Cardiac muscle cell (in vitro differentiated cells and primary cell): ENCODE data around the gene MAP4K1. TPM values are rescaled to one million over a fixed set of nuclear protein-coding genes. Genes with fewer than 3 reads are reported as not detected.

Experiments
- DNase-seq, 2 donors: peaks; one replicate each; pipeline versions ENCODE4 v3.0.0 to v3.0.0-alpha.2; 2010 to 2017; ENCODE audit warnings: low read depth in 1 of 2, low spot score in 1 of 2
- H3K27ac ChIP-seq: fragments of 200-600 bp; sonication (generic); 2 replicates; pipeline ENCODE4 v1.5.1; 2016
- H3K27me3 ChIP-seq: fragments of 200-600 bp; sonication (generic); 2 replicates; pipeline ENCODE4 v1.6.0; 2016; ENCODE audit warnings: control low read depth
- H3K36me3 ChIP-seq: fragments of 200-600 bp; sonication (generic); 2 replicates; pipeline ENCODE4 v1.5.1; 2016; ENCODE audit warnings: control low read depth
- H3K4me1 ChIP-seq: fragments of 200-600 bp; sonication (generic); 2 replicates; pipeline ENCODE4 v1.8.1; 2017; ENCODE audit warnings: low read depth, mild to moderate bottlenecking, mixed run types
- H3K4me3 ChIP-seq: fragments of 200-600 bp; sonication (generic); 2 replicates; pipeline ENCODE4 v1.5.1; 2016; ENCODE audit warnings: mild to moderate bottlenecking
- H3K9me3 ChIP-seq: fragments of 200-600 bp; sonication (generic); 2 replicates; pipeline ENCODE4 v1.5.1; 2017; ENCODE audit warnings: low read depth, mild to moderate bottlenecking, control low read depth
- polyA plus RNA-seq: library from polyadenylated mRNA; unstranded; fragments of >200 nt; fragmentation: Nextera tagmentation; extraction: Ambion mirVana; gene quantifications from 2 replicates; pipeline ENCODE4 v1.2.1, GENCODE V29; 2016
- total RNA-seq: library from RNA; depleted of rRNA; stranded (reverse); fragments of >200 nt; gene quantifications from 2 replicates; pipeline ENCODE4 v1.2.3, GENCODE V29; 2016
- TF ChIP-seq, protein P1 (sequence below): IDR thresholded peaks from 2 replicates; pipeline ENCODE4 v1.5.1; 2012; ENCODE audit warnings: low read depth, mild to moderate bottlenecking, low read length

The MAP4K1 gene
- total and polyA plus RNA-seq, 2 experiments from 2014 or later, result 3.9 to 4.6 TPM

DNA sequence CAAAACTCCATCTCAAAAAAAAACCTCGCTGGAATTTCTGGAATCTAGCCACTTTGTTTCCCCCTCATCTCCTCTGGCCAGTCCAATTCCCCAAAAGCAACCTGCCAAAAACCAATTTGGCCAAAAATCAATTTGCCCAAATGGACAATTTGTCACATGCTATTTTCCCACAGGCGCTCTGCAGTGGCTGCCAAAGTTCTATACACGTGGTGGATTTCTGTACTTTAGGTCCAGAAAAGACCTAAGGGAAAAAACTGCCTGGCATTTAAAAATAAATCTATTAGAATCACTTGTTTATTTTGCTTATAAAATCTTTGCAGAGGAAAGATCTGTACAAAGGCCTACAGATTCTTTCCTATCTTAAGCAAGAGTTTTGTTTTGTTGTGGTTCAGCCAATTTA is 79.4 kb downstream of the MAP4K1 start:
- DNase-seq, result no peak
- no peak overlapping the region for H3K4me3 ChIP-seq
- TF ChIP-seq, protein P1, sequence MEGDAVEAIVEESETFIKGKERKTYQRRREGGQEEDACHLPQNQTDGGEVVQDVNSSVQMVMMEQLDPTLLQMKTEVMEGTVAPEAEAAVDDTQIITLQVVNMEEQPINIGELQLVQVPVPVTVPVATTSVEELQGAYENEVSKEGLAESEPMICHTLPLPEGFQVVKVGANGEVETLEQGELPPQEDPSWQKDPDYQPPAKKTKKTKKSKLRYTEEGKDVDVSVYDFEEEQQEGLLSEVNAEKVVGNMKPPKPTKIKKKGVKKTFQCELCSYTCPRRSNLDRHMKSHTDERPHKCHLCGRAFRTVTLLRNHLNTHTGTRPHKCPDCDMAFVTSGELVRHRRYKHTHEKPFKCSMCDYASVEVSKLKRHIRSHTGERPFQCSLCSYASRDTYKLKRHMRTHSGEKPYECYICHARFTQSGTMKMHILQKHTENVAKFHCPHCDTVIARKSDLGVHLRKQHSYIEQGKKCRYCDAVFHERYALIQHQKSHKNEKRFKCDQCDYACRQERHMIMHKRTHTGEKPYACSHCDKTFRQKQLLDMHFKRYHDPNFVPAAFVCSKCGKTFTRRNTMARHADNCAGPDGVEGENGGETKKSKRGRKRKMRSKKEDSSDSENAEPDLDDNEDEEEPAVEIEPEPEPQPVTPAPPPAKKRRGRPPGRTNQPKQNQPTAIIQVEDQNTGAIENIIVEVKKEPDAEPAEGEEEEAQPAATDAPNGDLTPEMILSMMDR, result no peak

More for the DNA sequence above, 79.4 kb downstream of the MAP4K1 start:
- Histone ChIP-seq H3K4me1 (no peaks in the 10 kb centered on the region), H3K27ac (no peak overlapping the region), H3K36me3 (no peaks in the 10 kb centered on the region), H3K27me3 (no peaks in the 10 kb centered on the region), H3K9me3 (no peaks in the 10 kb centered on the region)

Other genes starting within 250 kb of the MAP4K1 start
- 233 and 312 TPM in 2 replicates for gene PSMD8, start 243.4 kb downstream of the MAP4K1 start, total RNA-seq
- gene PSMD8, start 243.4 kb downstream of the MAP4K1 start, polyA plus RNA-seq, result 303 and 306 TPM in 2 replicates
- gene GGN, start 229.9 kb downstream of the MAP4K1 start, total RNA-seq, result 0.98 and 5.8 TPM in 2 replicates
- gene GGN, start 229.9 kb downstream of the MAP4K1 start, polyA plus RNA-seq, result 1.2 and 3.4 TPM in 2 replicates
- 1.8 and 2.6 TPM in 2 replicates for gene SPRED3, start 229.3 kb downstream of the MAP4K1 start, total RNA-seq
- 1.2 and 1.3 TPM in 2 replicates for gene SPRED3, start 229.3 kb downstream of the MAP4K1 start, polyA plus RNA-seq
- 25.6 and 35.3 TPM in 2 replicates for gene FAM98C, start 214.9 kb downstream of the MAP4K1 start, total RNA-seq
- gene FAM98C, start 214.9 kb downstream of the MAP4K1 start, polyA plus RNA-seq, result 20.0 and 20.8 TPM in 2 replicates
- gene RASGRP4, start 191.7 kb downstream of the MAP4K1 start, total RNA-seq, result 0.80 TPM in 1 of 2 replicates, not detected in the other
- 0.35 TPM in 1 of 2 replicates, not detected in the other for gene RASGRP4, start 191.7 kb downstream of the MAP4K1 start, polyA plus RNA-seq
- gene RYR1, start 184.3 kb downstream of the MAP4K1 start, total RNA-seq, result 4.9 and 12.8 TPM in 2 replicates
- gene RYR1, start 184.3 kb downstream of the MAP4K1 start, polyA plus RNA-seq, result 0.71 and 3.5 TPM in 2 replicates
- 504 and 711 TPM in 2 replicates for gene EIF3K, start 1.2 kb upstream of the MAP4K1 start, total RNA-seq
- 258 and 455 TPM in 2 replicates for gene EIF3K, start 1.2 kb upstream of the MAP4K1 start, polyA plus RNA-seq
- gene ACTN4, start 29.7 kb upstream of the MAP4K1 start, total RNA-seq, result 391 and 465 TPM in 2 replicates
- 70.2 and 77.4 TPM in 2 replicates for gene ACTN4, start 29.7 kb upstream of the MAP4K1 start, polyA plus RNA-seq
- gene CAPN12, start 126.5 kb upstream of the MAP4K1 start, total RNA-seq, result 1.6 and 10.9 TPM in 2 replicates
- gene CAPN12, start 126.5 kb upstream of the MAP4K1 start, polyA plus RNA-seq, result 1.3 and 3.4 TPM in 2 replicates
- not detected in 2 replicates for gene LGALS7, start 155.6 kb upstream of the MAP4K1 start, total RNA-seq
- not detected in 2 replicates for gene LGALS7, start 155.6 kb upstream of the MAP4K1 start, polyA plus RNA-seq
- not detected in 2 replicates for gene LGALS7B, start 171.2 kb upstream of the MAP4K1 start, total RNA-seq
- not detected in 2 replicates for gene LGALS7B, start 171.2 kb upstream of the MAP4K1 start, polyA plus RNA-seq
- 0.46 and 1.0 TPM in 2 replicates for gene LGALS4, start 195.0 kb upstream of the MAP4K1 start, total RNA-seq
- gene LGALS4, start 195.0 kb upstream of the MAP4K1 start, polyA plus RNA-seq, result 0.50 and 2.0 TPM in 2 replicates
- gene ECH1, start 213.8 kb upstream of the MAP4K1 start, total RNA-seq, result 171 and 180 TPM in 2 replicates
- gene ECH1, start 213.8 kb upstream of the MAP4K1 start, polyA plus RNA-seq, result 360 and 430 TPM in 2 replicates
- 300 and 326 TPM in 2 replicates for gene HNRNPL, start 232.0 kb upstream of the MAP4K1 start, total RNA-seq
- gene HNRNPL, start 232.0 kb upstream of the MAP4K1 start, polyA plus RNA-seq, result 240 and 291 TPM in 2 replicates